HepG2 (cell line): ENCODE measurements around the gene ATAD1. TPM values are rescaled to one million over a fixed set of nuclear protein-coding genes. Genes with fewer than 3 reads are reported as not detected.

Experiments
- DNMT1 ChIP-seq: sonication (generic); formaldehyde crosslinking; IDR thresholded peaks from 2 replicates; pipeline ENCODE4 v1.5.1; 2020; ENCODE audit warnings: mild to moderate bottlenecking, missing genetic modification reagents
- GTF2F1 ChIP-seq: fragments of 150-350 bp; IDR thresholded peaks from 2 replicates; pipeline ENCODE4 v1.6.1; 2014; ENCODE audit warnings: low read length
- HNF4A ChIP-seq: sonication (generic); formaldehyde crosslinking; IDR thresholded peaks from 2 replicates; pipeline ENCODE4 v1.4.0; 2020; ENCODE audit warnings: missing genetic modification reagents
- HNRNPK ChIP-seq: fragments of 200-400 bp; formaldehyde crosslinking; IDR thresholded peaks from 2 replicates; pipeline ENCODE4 v1.6.1; 2018; ENCODE audit warnings: low read length, low read depth, moderate library complexity, mild to moderate bottlenecking; ENCODE audit not compliant: poor library complexity, severe bottlenecking
- HOXD1 ChIP-seq: sonication (generic); formaldehyde crosslinking; IDR thresholded peaks from 2 replicates; pipeline ENCODE4 v1.5.0; 2020; ENCODE audit warnings: missing genetic modification reagents
- KMT2B ChIP-seq: IDR thresholded peaks from 2 replicates; pipeline ENCODE4 v1.6.1; 2016; ENCODE audit warnings: missing genetic modification reagents, missing compliant biosample characterization
- PCBP1 ChIP-seq: fragments of 200-400 bp; formaldehyde crosslinking; IDR thresholded peaks from 2 replicates; pipeline ENCODE4 v1.6.1; 2017; ENCODE audit warnings: mild to moderate bottlenecking, low read depth, low read length, borderline replicate concordance
- PHF21A ChIP-seq: sonication (generic); formaldehyde crosslinking; IDR thresholded peaks from 2 replicates; pipeline ENCODE4 v1.5.0; 2020; ENCODE audit warnings: mild to moderate bottlenecking, missing genetic modification reagents
- SOX13 ChIP-seq, 3 experiments: fragments of 450-650 bp in 1 of 3; sonication (generic) in 1 of 3; formaldehyde crosslinking in 1 of 3; IDR thresholded peaks in 2 of 3; conservative IDR thresholded peaks in 1 of 3; 2 replicates each; pipeline versions ENCODE4 v1.5.0 to v1.6.1; 2016 to 2020; ENCODE audit warnings: antibody characterized with exemption in 1 of 3, mild to moderate bottlenecking in 1 of 3, missing compliant biosample characterization in 1 of 3, missing genetic modification reagents in 1 of 3, moderate library complexity in 1 of 3
- STAT5B ChIP-seq: sonication (generic); formaldehyde crosslinking; IDR thresholded peaks from 2 replicates; pipeline ENCODE4 v1.4.0; 2020; ENCODE audit warnings: missing genetic modification reagents
- THRA ChIP-seq: sonication (generic); formaldehyde crosslinking; IDR thresholded peaks from 2 replicates; pipeline ENCODE4 v1.4.0; 2020; ENCODE audit warnings: missing genetic modification reagents, borderline replicate concordance
- ZFX ChIP-seq: sonication (generic); formaldehyde crosslinking; IDR thresholded peaks from 2 replicates; pipeline ENCODE4 v1.4.0; 2020; ENCODE audit warnings: mild to moderate bottlenecking, low read depth, missing genetic modification reagents, moderate library complexity
- ZKSCAN5 ChIP-seq: sonication (generic); formaldehyde crosslinking; IDR thresholded peaks from 2 replicates; pipeline ENCODE4 v1.5.1; 2020; ENCODE audit warnings: mild to moderate bottlenecking, missing genetic modification reagents
- ZNF180 ChIP-seq: sonication (generic); formaldehyde crosslinking; IDR thresholded peaks from 2 replicates; pipeline ENCODE4 v1.4.0; 2020; ENCODE audit warnings: low read depth, missing genetic modification reagents, borderline replicate concordance
- ZNF275 ChIP-seq: sonication (generic); formaldehyde crosslinking; IDR thresholded peaks from 2 replicates; pipeline ENCODE4 v1.8.0; 2022; ENCODE audit warnings: missing genetic modification reagents, mild to moderate bottlenecking, inconsistent platforms, borderline replicate concordance
- ZNF333 ChIP-seq: sonication (generic); formaldehyde crosslinking; IDR thresholded peaks from 2 replicates; pipeline ENCODE4 v1.4.0; 2020; ENCODE audit warnings: mild to moderate bottlenecking, missing genetic modification reagents, borderline replicate concordance
- ZNF546 ChIP-seq: sonication (generic); formaldehyde crosslinking; conservative IDR thresholded peaks from 2 replicates; pipeline ENCODE4 v1.8.1; 2023; ENCODE audit warnings: mild to moderate bottlenecking, missing genetic modification reagents
- ZNF570 ChIP-seq: sonication (generic); formaldehyde crosslinking; IDR thresholded peaks from 2 replicates; pipeline ENCODE4 v1.4.0; 2020; ENCODE audit warnings: mild to moderate bottlenecking, missing genetic modification reagents, borderline replicate concordance
- ZNF572 ChIP-seq: sonication (generic); formaldehyde crosslinking; IDR thresholded peaks from 2 replicates; pipeline ENCODE4 v1.5.1; 2020; ENCODE audit warnings: mild to moderate bottlenecking, missing genetic modification reagents
- ZNF747 ChIP-seq: sonication (generic); formaldehyde crosslinking; IDR thresholded peaks from 2 replicates; pipeline ENCODE4 v1.8.1; 2023; ENCODE audit warnings: missing genetic modification reagents, mild to moderate bottlenecking, borderline replicate concordance
- ZNF761 ChIP-seq: sonication (generic); formaldehyde crosslinking; conservative IDR thresholded peaks from 2 replicates; pipeline ENCODE4 v1.4.0; 2020; ENCODE audit warnings: mild to moderate bottlenecking, missing genetic modification reagents
- ZNF772 ChIP-seq: sonication (generic); formaldehyde crosslinking; IDR thresholded peaks from 2 replicates; pipeline ENCODE4 v1.5.0; 2020; ENCODE audit warnings: mild to moderate bottlenecking, missing genetic modification reagents
- polyA plus RNA-seq, 8 experiments: library from polyadenylated mRNA; depleted of rRNA in 3 of 8; stranded (reverse) in 7 of 8; unstranded in 1 of 8; fragments of >200 nt; fragmentation: Illumina TruSeq in 4 of 8; extraction: Trizol in 4 of 8; gene quantifications; 2 replicates each; pipeline versions ENCODE4 v1.2.1 to v1.2.3, GENCODE V29; 2011 to 2016; ENCODE audit warnings: low read depth in 4 of 8, missing spikeins in 1 of 8, mixed read lengths in 1 of 8; ENCODE audit not compliant: insufficient read depth in 1 of 8
- total RNA-seq, 5 experiments: library from RNA; depleted of rRNA; stranded (reverse); fragments of >200 nt; fragmentation: Illumina TruSeq; extraction: Trizol; gene quantifications; 2 replicates each; pipeline ENCODE4 v1.2.3, GENCODE V29; 2016; ENCODE audit warnings: low read depth in 1 of 5
- TF ChIP-seq, protein P1 (sequence below): sonication (generic); formaldehyde crosslinking; IDR thresholded peaks from 2 replicates; pipeline ENCODE4 v1.4.0; 2020; ENCODE audit warnings: missing genetic modification reagents
- TF ChIP-seq, protein P2 (sequence below): sonication (generic); IDR thresholded peaks from 2 replicates; pipeline ENCODE4 v1.6.1; 2016; ENCODE audit warnings: low read depth, borderline replicate concordance

The ATAD1 gene
- total and polyA plus RNA-seq, 2 of the 13 experiments (the other 11 are each of a cell fraction or from before 2014, with no cell fraction given), result 14.9 to 28.2 TPM

GRCh38 chr10:87817609-87818504 lies at the start of gene ATAD1 (continued):
- no peak for TF ChIP-seq ZNF180 (CRISPR knock-in tag)
- 0 out of 2 replicates have a peak, but pooled peaks have one; percentile 32 for TF ChIP-seq ZNF275
- TF ChIP-seq ZKSCAN5 (CRISPR knock-in tag), result no peak
- TF ChIP-seq ZNF772, result peak; percentile 59
- TF ChIP-seq HNRNPK, result no peak
- no peak for TF ChIP-seq DNMT1 (CRISPR knock-in tag)
- TF ChIP-seq PCBP1, result no peak
- TF ChIP-seq, protein P1, sequence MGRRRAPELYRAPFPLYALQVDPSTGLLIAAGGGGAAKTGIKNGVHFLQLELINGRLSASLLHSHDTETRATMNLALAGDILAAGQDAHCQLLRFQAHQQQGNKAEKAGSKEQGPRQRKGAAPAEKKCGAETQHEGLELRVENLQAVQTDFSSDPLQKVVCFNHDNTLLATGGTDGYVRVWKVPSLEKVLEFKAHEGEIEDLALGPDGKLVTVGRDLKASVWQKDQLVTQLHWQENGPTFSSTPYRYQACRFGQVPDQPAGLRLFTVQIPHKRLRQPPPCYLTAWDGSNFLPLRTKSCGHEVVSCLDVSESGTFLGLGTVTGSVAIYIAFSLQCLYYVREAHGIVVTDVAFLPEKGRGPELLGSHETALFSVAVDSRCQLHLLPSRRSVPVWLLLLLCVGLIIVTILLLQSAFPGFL (CRISPR knock-in tag), result no peak
- TF ChIP-seq ZNF747 (CRISPR knock-in tag), result no peak
- TF ChIP-seq SOX13 (IDR thresholded peaks at IDR 0.05), result no peak
- no peak for TF ChIP-seq SOX13 (CRISPR knock-in tag; conservative IDR thresholded peaks at IDR 0.05 in 1 of 2, IDR thresholded peaks at IDR 0.05 in 1 of 2)
- no peak for TF ChIP-seq HNF4A (CRISPR knock-in tag)
- no peak for TF ChIP-seq ZNF572 (CRISPR knock-in tag)
- no peak for TF ChIP-seq HOXD1 (CRISPR knock-in tag)
- peak; percentile 78; the same call in 1 of the 2 replicates for TF ChIP-seq ZNF761 (CRISPR knock-in tag)
- TF ChIP-seq ZFX (CRISPR knock-in tag), result peak; percentile 97
- TF ChIP-seq ZNF570 (CRISPR knock-in tag), result no peak
- TF ChIP-seq ZNF333 (CRISPR knock-in tag), result no peak; the same call in 1 of the 2 replicates
- TF ChIP-seq KMT2B (CRISPR knock-in tag), result peak; percentile 87
- no peak for TF ChIP-seq PHF21A
- no peak for TF ChIP-seq GTF2F1
- TF ChIP-seq ZNF546, result no peak
- TF ChIP-seq, protein P2, sequence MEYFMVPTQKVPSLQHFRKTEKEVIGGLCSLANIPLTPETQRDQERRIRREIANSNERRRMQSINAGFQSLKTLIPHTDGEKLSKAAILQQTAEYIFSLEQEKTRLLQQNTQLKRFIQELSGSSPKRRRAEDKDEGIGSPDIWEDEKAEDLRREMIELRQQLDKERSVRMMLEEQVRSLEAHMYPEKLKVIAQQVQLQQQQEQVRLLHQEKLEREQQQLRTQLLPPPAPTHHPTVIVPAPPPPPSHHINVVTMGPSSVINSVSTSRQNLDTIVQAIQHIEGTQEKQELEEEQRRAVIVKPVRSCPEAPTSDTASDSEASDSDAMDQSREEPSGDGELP, result no peak
- TF ChIP-seq THRA, result peak; percentile 87
- no peak for TF ChIP-seq STAT5B (CRISPR knock-in tag)
